ENCODE results near the gene HPSE.

GRCh38 chr4:83320548-83320947 is 14.1 kb downstream of the HPSE start:
- TF ChIP-seq CTCF (conservative IDR thresholded peaks at IDR 0.05 in 1 of 2, IDR thresholded peaks at IDR 0.05 in 1 of 2; ENCODE audit: extremely low read depth in 1 of 2, insufficient read depth in 1 of 2, low read depth in 1 of 2, low read length in 2 of 2) (no peak), EZH2 (IDR thresholded peaks at IDR 0.05; ENCODE audit: borderline replicate concordance, low read length) (no peak)
